HG03097 (cell line): ENCODE data around the gene CHD5.
"Not testable (repeated sequence)": the region's sequence is repeated elsewhere in the genome, so short reads cannot be mapped to it uniquely, and the experiment has no call there.

Source experiments
- ATAC-seq: cut with Tn5 transposase; IDR thresholded peaks from one replicate; pipeline ENCODE4 v1.9.1; 2021; ENCODE audit not compliant: unreplicated experiment, low FRiP score

CHD5 gene

GRCh38 chr1:6072774-6073479 lies 107.2 kb downstream of the CHD5 start:
- no peak for ATAC-seq

GRCh38 chr1:6071219-6071618 lies 108.9 kb downstream of the CHD5 start:
- ATAC-seq = no peak

GRCh38 chr1:6070450-6070974 lies 109.6 kb downstream of the CHD5 start:
- no peak for ATAC-seq

- no peak for ATAC-seq
These were observed 110.5 kb downstream of the CHD5 start for GRCh38 chr1:6069573-6069972.

GRCh38 chr1:6068932-6069331 lies 111.2 kb downstream of the CHD5 start:
- ATAC-seq = no peak

- no peak for ATAC-seq
These were observed 112.0 kb downstream of the CHD5 start for GRCh38 chr1:6068073-6068472.

GRCh38 chr1:6066680-6067079 lies 113.4 kb downstream of the CHD5 start:
- ATAC-seq = no peak

- ATAC-seq = no peak
These were observed 114.8 kb downstream of the CHD5 start for GRCh38 chr1:6065093-6065858.

- ATAC-seq = not testable (repeated sequence)
These were observed 116.5 kb downstream of the CHD5 start for GRCh38 chr1:6063532-6064053.

- ATAC-seq = no peak
These were observed 117.5 kb downstream of the CHD5 start for GRCh38 chr1:6062670-6063069.

- ATAC-seq = no peak
These were observed 120.3 kb downstream of the CHD5 start for GRCh38 chr1:6059866-6060265.

- ATAC-seq = no peak
These were observed 122.8 kb downstream of the CHD5 start for GRCh38 chr1:6057170-6057845.

- ATAC-seq = no peak
These were observed 123.6 kb downstream of the CHD5 start for GRCh38 chr1:6056572-6056948.

GRCh38 chr1:6054596-6054995 lies 125.5 kb downstream of the CHD5 start:
- ATAC-seq = no peak

- ATAC-seq = no peak
These were observed 126.9 kb downstream of the CHD5 start for GRCh38 chr1:6053206-6053546.

GRCh38 chr1:6052543-6053205 lies 127.4 kb downstream of the CHD5 start:
- no peak for ATAC-seq
